Erythroblast (primary cell): ENCODE measurements around the gene FHIP1A.

ENCODE experiments used
- GATA1 ChIP-seq: IDR thresholded peaks from 2 replicates; pipeline ENCODE4 v1.6.1; 2011; ENCODE audit warnings: low read depth, mild to moderate bottlenecking, control low read depth, low read length, moderate library complexity
- POLR2A ChIP-seq: IDR thresholded peaks from 2 replicates; pipeline ENCODE4 v1.6.1; 2011; ENCODE audit warnings: mild to moderate bottlenecking, low read length

GRCh38 chr4:151361126-151361525, 47.9 kb upstream of the FHIP1A start:
- no peak for TF ChIP-seq POLR2A
- no peak for TF ChIP-seq GATA1
